ENCODE data around the gene MCU.

MCU gene

GRCh38 chr10:72663971-72664370 lies 28.0 kb upstream of the MCU start:
- Histone ChIP-seq H2BK15ac (ENCODE audit: low read depth, poor library complexity, severe bottlenecking) (no peak overlapping the region), H2BK12ac (ENCODE audit: low read length in 2 of 2) (no peak overlapping the region), H2BK120ac (ENCODE audit: low read depth, low read length) (no peak overlapping the region), H4K91ac (ENCODE audit: low read length) (no peak overlapping the region), H3K18ac (ENCODE audit: low read depth in 1 of 2, low read length in 2 of 2) (no peak overlapping the region), H3K23ac (ENCODE audit: low read length in 2 of 2) (no peak overlapping the region), H3K27ac (ENCODE audit: low read length, poor library complexity, severe bottlenecking) (no peak overlapping the region), H3K36me3 (ENCODE audit: control insufficient read depth in 1 of 2, insufficient read depth in 2 of 2, low read depth in 1 of 2, low read length in 2 of 2) (no peaks in the 10 kb centered on the region), H2AK5ac (ENCODE audit: low read length, severe bottlenecking) (no peak overlapping the region), H3K27me3 (ENCODE audit: control insufficient read depth in 1 of 2, insufficient read depth in 1 of 2, low read length in 2 of 2) (no peaks in the 10 kb centered on the region), H3K14ac (ENCODE audit: low read length in 2 of 2) (no peak overlapping the region), H2BK5ac (ENCODE audit: low read depth, low read length, poor library complexity, severe bottlenecking) (no peak overlapping the region), H4K8ac (ENCODE audit: low read length) (no peak overlapping the region), H3K4ac (ENCODE audit: low read depth in 1 of 2, low read length in 2 of 2) (no peak overlapping the region), H3K4me2 (ENCODE audit: low read length, poor library complexity, severe bottlenecking) (no peak overlapping the region), H3K9me3 (ENCODE audit: control insufficient read depth, low read length) (no peaks in the 10 kb centered on the region), H3K4me1 (ENCODE audit: control insufficient read depth, insufficient read depth, low read depth, low read length) (peaks cover 3% of the 10 kb centered on the region), H3K9ac (ENCODE audit: low read length) (no peak overlapping the region), H2AFZ (ENCODE audit: low read depth, low read length) (no peak overlapping the region), H3K4me3 (ENCODE audit: insufficient read depth in 1 of 2, low read depth in 1 of 2, low read length in 2 of 2) (no peak overlapping the region), H3K79me1 (replicated peaks; ENCODE audit: low read length, poor library complexity, severe bottlenecking) (no peaks in the 10 kb centered on the region)
- DNase-seq = no peak

GRCh38 chr10:72665925-72666324 lies 26.0 kb upstream of the MCU start:
- no peaks in the 10 kb centered on the region for H3K4me1 ChIP-seq (ENCODE audit: control insufficient read depth, insufficient read depth, low read depth, low read length)
- no peak overlapping the region for H3K4me2 ChIP-seq (ENCODE audit: low read length, poor library complexity, severe bottlenecking)
- peak; percentile 17 for DNase-seq
- no peaks in the 10 kb centered on the region for H3K36me3 ChIP-seq (ENCODE audit: control insufficient read depth in 1 of 2, insufficient read depth in 2 of 2, low read depth in 1 of 2, low read length in 2 of 2)
- no peak overlapping the region for H4K91ac ChIP-seq (ENCODE audit: low read length)
- H4K8ac ChIP-seq (ENCODE audit: low read length) = no peak overlapping the region
- no peaks in the 10 kb centered on the region for H3K9me3 ChIP-seq (ENCODE audit: control insufficient read depth, low read length)
- no peak overlapping the region for H2BK12ac ChIP-seq (ENCODE audit: low read length in 2 of 2)
- no peak overlapping the region for H3K23ac ChIP-seq (ENCODE audit: low read length in 2 of 2)
- no peak overlapping the region for H3K18ac ChIP-seq (ENCODE audit: low read depth in 1 of 2, low read length in 2 of 2)
- no peak overlapping the region for H2AK5ac ChIP-seq (ENCODE audit: low read length, severe bottlenecking)
- no peak overlapping the region for H3K4me3 ChIP-seq (ENCODE audit: insufficient read depth in 1 of 2, low read depth in 1 of 2, low read length in 2 of 2)
- no peaks in the 10 kb centered on the region for H3K79me1 ChIP-seq (replicated peaks; ENCODE audit: low read length, poor library complexity, severe bottlenecking)
- WGBS = 80% methylated on average over 1 of the region's 4 CpGs
- no peaks in the 10 kb centered on the region for H3K27me3 ChIP-seq (ENCODE audit: control insufficient read depth in 1 of 2, insufficient read depth in 1 of 2, low read length in 2 of 2)
- H2BK120ac ChIP-seq (ENCODE audit: low read depth, low read length) = no peak overlapping the region
- H2BK5ac ChIP-seq (ENCODE audit: low read depth, low read length, poor library complexity, severe bottlenecking) = no peak overlapping the region
- H3K14ac ChIP-seq (ENCODE audit: low read length in 2 of 2) = no peak overlapping the region
- no peak overlapping the region for H3K9ac ChIP-seq (ENCODE audit: low read length)
- H3K4ac ChIP-seq (ENCODE audit: low read depth in 1 of 2, low read length in 2 of 2) = no peak overlapping the region
- H2AFZ ChIP-seq (ENCODE audit: low read depth, low read length) = no peak overlapping the region
- no peak overlapping the region for H3K27ac ChIP-seq (ENCODE audit: low read length, poor library complexity, severe bottlenecking)
- H2BK15ac ChIP-seq (ENCODE audit: low read depth, poor library complexity, severe bottlenecking) = no peak overlapping the region

- Histone ChIP-seq H3K9ac (ENCODE audit: low read length) (no peak overlapping the region), H3K23ac (ENCODE audit: low read length in 2 of 2) (no peak overlapping the region), H2BK5ac (ENCODE audit: low read depth, low read length, poor library complexity, severe bottlenecking) (no peak overlapping the region), H3K18ac (ENCODE audit: low read depth in 1 of 2, low read length in 2 of 2) (no peak overlapping the region), H2BK120ac (ENCODE audit: low read depth, low read length) (no peak overlapping the region), H3K27ac (ENCODE audit: low read length, poor library complexity, severe bottlenecking) (no peak overlapping the region), H4K8ac (ENCODE audit: low read length) (no peak overlapping the region), H3K9me3 (ENCODE audit: control insufficient read depth, low read length) (no peaks in the 10 kb centered on the region), H3K36me3 (ENCODE audit: control insufficient read depth in 1 of 2, insufficient read depth in 2 of 2, low read depth in 1 of 2, low read length in 2 of 2) (no peaks in the 10 kb centered on the region), H3K14ac (ENCODE audit: low read length in 2 of 2) (no peak overlapping the region), H2AFZ (ENCODE audit: low read depth, low read length) (no peak overlapping the region), H2BK15ac (ENCODE audit: low read depth, poor library complexity, severe bottlenecking) (no peak overlapping the region), H4K91ac (ENCODE audit: low read length) (no peak overlapping the region), H3K79me1 (replicated peaks; ENCODE audit: low read length, poor library complexity, severe bottlenecking) (no peaks in the 10 kb centered on the region), H2BK12ac (ENCODE audit: low read length in 2 of 2) (no peak overlapping the region), H3K4me2 (ENCODE audit: low read length, poor library complexity, severe bottlenecking) (no peak overlapping the region), H3K4me1 (ENCODE audit: control insufficient read depth, insufficient read depth, low read depth, low read length) (no peaks in the 10 kb centered on the region), H2AK5ac (ENCODE audit: low read length, severe bottlenecking) (no peak overlapping the region), H3K4me3 (ENCODE audit: insufficient read depth in 1 of 2, low read depth in 1 of 2, low read length in 2 of 2) (no peak overlapping the region), H3K4ac (ENCODE audit: low read depth in 1 of 2, low read length in 2 of 2) (no peak overlapping the region), H3K27me3 (ENCODE audit: control insufficient read depth in 1 of 2, insufficient read depth in 1 of 2, low read length in 2 of 2) (no peaks in the 10 kb centered on the region)
- no CpG with 5 or more reads among the region's 3 CpGs for WGBS
- no peak for DNase-seq
Measured at GRCh38 chr10:72667207-72667864, 24.6 kb upstream of the MCU start.

GRCh38 chr10:72673280-72673679 lies 18.7 kb upstream of the MCU start:
- Histone ChIP-seq H4K8ac (ENCODE audit: low read length) (no peak overlapping the region), H3K79me1 (replicated peaks; ENCODE audit: low read length, poor library complexity, severe bottlenecking) (no peaks in the 10 kb centered on the region), H3K4me1 (ENCODE audit: control insufficient read depth, insufficient read depth, low read depth, low read length) (peaks cover 1% of the 10 kb centered on the region), H2BK15ac (ENCODE audit: low read depth, poor library complexity, severe bottlenecking) (no peak overlapping the region), H2BK120ac (ENCODE audit: low read depth, low read length) (no peak overlapping the region), H3K9ac (ENCODE audit: low read length) (no peak overlapping the region), H2AK5ac (ENCODE audit: low read length, severe bottlenecking) (no peak overlapping the region), H3K36me3 (ENCODE audit: control insufficient read depth in 1 of 2, insufficient read depth in 2 of 2, low read depth in 1 of 2, low read length in 2 of 2) (no peaks in the 10 kb centered on the region), H3K4me2 (ENCODE audit: low read length, poor library complexity, severe bottlenecking) (no peak overlapping the region), H3K27me3 (ENCODE audit: control insufficient read depth in 1 of 2, insufficient read depth in 1 of 2, low read length in 2 of 2) (no peaks in the 10 kb centered on the region), H2AFZ (ENCODE audit: low read depth, low read length) (no peak overlapping the region), H3K4ac (ENCODE audit: low read depth in 1 of 2, low read length in 2 of 2) (no peak overlapping the region), H2BK5ac (ENCODE audit: low read depth, low read length, poor library complexity, severe bottlenecking) (no peak overlapping the region), H3K23ac (ENCODE audit: low read length in 2 of 2) (no peak overlapping the region), H3K18ac (ENCODE audit: low read depth in 1 of 2, low read length in 2 of 2) (no peak overlapping the region), H3K9me3 (ENCODE audit: control insufficient read depth, low read length) (no peaks in the 10 kb centered on the region), H3K27ac (ENCODE audit: low read length, poor library complexity, severe bottlenecking) (no peak overlapping the region), H3K4me3 (ENCODE audit: insufficient read depth in 1 of 2, low read depth in 1 of 2, low read length in 2 of 2) (no peak overlapping the region), H2BK12ac (ENCODE audit: low read length in 2 of 2) (no peak overlapping the region), H4K91ac (ENCODE audit: low read length) (no peak overlapping the region), H3K14ac (ENCODE audit: low read length in 2 of 2) (no peak overlapping the region)
- DNase-seq = no peak
- WGBS = no CpG with 5 or more reads among the region's 1 CpG

Data from mesenchymal stem cell (in vitro differentiated cells and primary cell).